T-helper 2 cell treated with Interferon-gamma antibody and Interleukin-4, amounts not matched to agents 5 μg/mL and 100 μg/mL, for 36 hours (primary cell): ENCODE data around the gene GAST.
"Not testable (repeated sequence)": the region's sequence is repeated elsewhere in the genome, so short reads cannot be mapped to it uniquely, and the experiment has no call there.

Experiments
- DNase-seq: peaks from one replicate; pipeline ENCODE4 v3.0.0; 2021; ENCODE audit warnings: low spot score
- H3K27ac Mint-ChIP-seq: one replicate; pipeline ENCODE4 v1.8.0; 2021; ENCODE audit warnings: mild to moderate bottlenecking, mixed read lengths
- H3K27me3 Mint-ChIP-seq: one replicate; pipeline ENCODE4 v1.8.0; 2021; ENCODE audit warnings: low read depth, mixed read lengths
- H3K36me3 Mint-ChIP-seq: one replicate; pipeline ENCODE4 v1.8.0; 2021; ENCODE audit warnings: low read depth, mixed read lengths
- H3K4me1 Mint-ChIP-seq: one replicate; pipeline ENCODE4 v1.8.0; 2021; ENCODE audit warnings: low read depth, mixed read lengths
- H3K4me3 Mint-ChIP-seq: one replicate; pipeline ENCODE4 v1.8.0; 2022; ENCODE audit warnings: mild to moderate bottlenecking, moderate library complexity, mixed read lengths
- H3K9me3 Mint-ChIP-seq: one replicate; pipeline ENCODE4 v1.8.0; 2021; ENCODE audit warnings: mixed read lengths

GAST gene, protein sequence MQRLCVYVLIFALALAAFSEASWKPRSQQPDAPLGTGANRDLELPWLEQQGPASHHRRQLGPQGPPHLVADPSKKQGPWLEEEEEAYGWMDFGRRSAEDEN

DNA sequence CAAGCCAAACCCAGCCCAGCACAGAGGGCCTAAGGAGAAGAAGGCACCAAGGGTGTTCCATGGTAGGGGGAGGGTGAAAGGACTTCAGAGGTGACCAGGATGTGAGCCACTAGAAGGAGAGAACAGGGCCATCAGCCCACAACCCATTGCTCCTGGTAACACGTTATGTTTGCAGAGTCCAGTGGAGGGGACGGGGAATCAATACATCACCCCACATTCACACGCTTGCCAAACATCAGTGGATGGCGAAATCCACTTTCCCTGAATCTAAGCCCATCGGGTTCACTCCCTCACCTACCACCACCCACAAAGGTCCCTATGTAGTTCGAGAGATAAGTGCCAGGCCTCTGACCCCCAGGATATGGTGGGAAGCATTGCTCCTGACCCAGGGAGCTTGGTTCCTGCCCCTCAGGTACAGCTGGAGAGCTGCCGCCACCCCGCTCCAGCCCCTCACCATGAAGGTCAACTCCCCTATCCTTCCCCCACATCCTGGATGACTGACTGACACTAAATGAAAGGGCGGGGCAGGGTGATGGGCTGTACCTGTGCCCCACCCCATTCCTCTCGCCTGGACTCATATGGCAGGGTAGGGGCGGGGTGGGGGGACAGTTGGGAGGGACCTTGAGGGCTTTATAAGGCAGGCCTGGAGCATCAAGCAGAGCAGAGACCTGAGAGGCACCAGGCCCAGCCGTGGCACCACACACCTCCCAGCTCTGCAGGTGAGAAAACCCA lies at the start of gene GAST:
GAST (plus strand) TSS at position 663 of the 732 bp plus-strand sequence. CDS start 3,106 bp downstream, outside the sequence.
- Mint-ChIP-seq H3K4me3 (no peak within 1 kb of the TSS), H3K27ac (no peak within 1 kb of the TSS), H3K4me1 (peaks cover 4% of the 10 kb centered on the region), H3K27me3 (peaks cover 8% of the 10 kb centered on the region), H3K9me3 (no peaks in the 10 kb centered on the region), H3K36me3 (no peaks in the 10 kb centered on the region)
- DNase-seq: no peak

DNA sequence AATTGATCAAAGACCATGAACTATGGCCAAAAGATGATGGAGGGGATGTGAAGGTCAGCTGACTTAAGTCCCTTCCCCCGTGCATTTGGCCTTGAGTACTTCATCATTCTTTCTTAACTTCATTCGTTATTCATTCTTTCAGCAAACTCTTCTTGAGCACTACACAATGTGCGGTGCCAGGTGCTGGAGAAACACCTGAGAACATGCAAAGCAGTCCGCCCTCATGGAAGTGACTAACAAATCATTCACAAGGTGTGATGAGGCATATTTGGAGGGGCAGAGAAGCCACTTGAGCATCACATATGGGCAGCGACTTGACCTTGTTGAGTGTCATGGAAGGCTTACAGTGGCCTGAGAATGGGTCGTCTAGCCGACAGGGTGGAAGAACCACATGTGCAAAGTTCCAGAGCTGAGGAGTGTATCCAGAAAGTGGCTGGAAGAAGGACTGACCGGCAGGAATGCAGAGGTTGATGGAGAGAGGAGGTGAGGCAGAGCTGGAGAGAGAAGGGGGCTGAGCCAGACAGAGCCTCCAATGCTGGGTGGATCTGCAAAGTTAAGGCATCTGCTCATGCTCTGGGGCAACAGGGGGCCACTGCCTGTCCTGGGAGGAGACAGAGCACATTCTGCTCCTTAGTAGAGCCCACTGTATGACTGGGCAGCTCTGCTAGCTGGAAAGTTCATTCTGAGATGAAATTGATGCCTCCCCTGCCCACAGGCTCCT lies 48.5 kb upstream of the GAST start:
- H3K9me3 Mint-ChIP-seq: no peaks in the 10 kb centered on the region
- no peak overlapping the region for H3K27ac Mint-ChIP-seq
- no peaks in the 10 kb centered on the region for H3K36me3 Mint-ChIP-seq
- H3K4me1 Mint-ChIP-seq: peaks cover 29% of the 10 kb centered on the region
- H3K4me3 Mint-ChIP-seq: no peak overlapping the region
- DNase-seq: no peak
- peaks cover 10% of the 10 kb centered on the region for H3K27me3 Mint-ChIP-seq

GRCh38 chr17:41664172-41664457 lies 48.0 kb upstream of the GAST start:
- Mint-ChIP-seq H3K9me3 (no peaks in the 10 kb centered on the region), H3K27me3 (peaks cover 10% of the 10 kb centered on the region), H3K36me3 (no peaks in the 10 kb centered on the region), H3K4me1 (peaks cover 32% of the 10 kb centered on the region), H3K4me3 (no peak overlapping the region), H3K27ac (no peak overlapping the region)
- DNase-seq: no peak

DNA sequence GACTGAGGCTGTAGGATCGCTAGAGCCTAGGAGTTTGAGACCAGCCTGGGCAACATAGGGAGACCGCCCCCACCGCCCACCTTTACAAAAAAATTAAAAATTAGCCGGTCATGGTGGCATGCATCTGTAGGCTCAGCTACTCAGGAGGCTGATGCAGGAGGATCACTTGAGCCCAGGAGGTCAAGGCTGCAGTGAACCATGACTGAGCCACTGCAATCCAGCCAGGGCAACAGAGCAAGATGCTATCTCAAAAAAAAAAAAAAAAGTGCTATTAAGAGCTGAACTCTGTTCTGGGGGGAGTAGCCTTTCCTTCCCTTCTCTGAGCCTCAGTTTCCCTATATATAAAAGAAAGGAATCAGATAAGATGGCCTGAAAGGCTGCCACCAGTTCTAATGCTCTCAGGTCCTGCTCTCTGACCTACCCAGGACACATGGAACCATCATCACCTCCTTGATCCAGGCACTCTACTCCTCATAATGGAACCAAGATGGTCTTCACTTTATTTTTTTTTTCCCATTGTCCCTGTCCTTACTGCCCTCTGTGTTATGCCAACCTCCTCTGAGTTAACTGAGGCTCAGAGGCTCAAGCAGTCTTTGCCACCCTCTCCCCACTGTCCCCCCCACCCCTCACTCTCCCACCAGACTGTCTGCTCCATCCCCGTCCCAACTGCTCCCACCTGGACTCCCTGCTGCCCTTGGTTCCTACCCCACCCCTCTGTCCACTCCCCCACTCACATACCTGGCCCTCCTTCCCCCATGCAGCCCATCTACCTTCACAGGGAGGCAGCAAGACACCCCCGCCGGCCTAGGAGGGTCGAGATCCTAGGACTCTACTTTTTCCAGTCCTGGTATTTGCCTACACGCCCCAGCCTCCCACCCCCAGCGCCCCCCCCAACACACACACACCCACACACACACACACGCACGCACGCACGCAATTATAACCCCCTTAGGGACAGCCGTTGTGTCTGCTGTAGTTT lies 47.3 kb upstream of the GAST start:
- Mint-ChIP-seq H3K4me1 (peaks cover 38% of the 10 kb centered on the region), H3K4me3 (peak overlapping the region; percentile 84), H3K9me3 (no peaks in the 10 kb centered on the region), H3K27me3 (peaks cover 10% of the 10 kb centered on the region), H3K27ac (peak overlapping the region; percentile 97), H3K36me3 (peaks cover 3% of the 10 kb centered on the region)
- no peak for DNase-seq

DNA sequence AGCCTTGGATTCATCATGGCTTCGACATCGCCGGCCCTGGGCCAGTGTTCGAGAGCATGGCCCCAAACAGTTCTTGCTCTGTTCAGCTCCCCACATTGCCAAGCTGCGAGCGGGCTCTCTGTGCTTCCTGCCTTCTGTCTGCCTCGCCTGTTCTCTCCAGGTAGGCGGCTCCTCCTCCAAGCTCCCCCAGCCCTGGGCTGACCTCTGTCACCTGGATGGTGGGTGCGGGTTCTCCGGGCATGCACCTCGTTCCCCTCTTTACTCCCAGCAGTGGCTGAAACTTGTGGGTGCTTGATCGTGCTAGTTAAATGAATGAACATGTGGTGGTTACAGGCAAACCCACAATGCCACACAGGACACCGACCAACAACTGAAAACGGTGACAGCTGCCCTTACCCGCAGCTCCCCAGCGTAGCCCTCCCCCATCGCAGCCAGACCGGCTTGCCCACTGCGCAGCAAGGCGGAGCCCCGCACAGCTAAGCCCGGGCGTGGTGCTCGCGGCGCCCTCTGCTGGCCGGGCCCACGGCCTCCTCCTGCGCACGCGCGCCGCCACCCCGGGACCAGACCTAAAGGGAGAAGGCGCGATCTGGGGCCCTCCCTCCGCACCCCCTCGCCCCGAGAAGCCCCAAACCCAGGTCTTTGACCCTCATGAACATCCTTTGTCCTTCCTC lies 46.4 kb upstream of the GAST start:
- Mint-ChIP-seq H3K4me3 (peak overlapping the region; percentile 84), H3K27me3 (peaks cover 10% of the 10 kb centered on the region)

GRCh38 chr17:41666237-41666641 lies 45.9 kb upstream of the GAST start:
- H3K36me3 Mint-ChIP-seq: peaks cover 3% of the 10 kb centered on the region
- peaks cover 42% of the 10 kb centered on the region for H3K4me1 Mint-ChIP-seq
- H3K27ac Mint-ChIP-seq: peak overlapping the region; percentile 97
- H3K9me3 Mint-ChIP-seq: no peaks in the 10 kb centered on the region
- DNase-seq: peak; percentile 74
- peak overlapping the region; percentile 84 for H3K4me3 Mint-ChIP-seq
- H3K27me3 Mint-ChIP-seq: peaks cover 10% of the 10 kb centered on the region

More for the DNA sequence above, 46.4 kb upstream of the GAST start:
- peaks cover 41% of the 10 kb centered on the region for H3K4me1 Mint-ChIP-seq
- H3K27ac Mint-ChIP-seq: peak overlapping the region; percentile 97
- no peaks in the 10 kb centered on the region for H3K9me3 Mint-ChIP-seq
- peak; percentile 93 for DNase-seq
- H3K36me3 Mint-ChIP-seq: peaks cover 3% of the 10 kb centered on the region

DNA sequence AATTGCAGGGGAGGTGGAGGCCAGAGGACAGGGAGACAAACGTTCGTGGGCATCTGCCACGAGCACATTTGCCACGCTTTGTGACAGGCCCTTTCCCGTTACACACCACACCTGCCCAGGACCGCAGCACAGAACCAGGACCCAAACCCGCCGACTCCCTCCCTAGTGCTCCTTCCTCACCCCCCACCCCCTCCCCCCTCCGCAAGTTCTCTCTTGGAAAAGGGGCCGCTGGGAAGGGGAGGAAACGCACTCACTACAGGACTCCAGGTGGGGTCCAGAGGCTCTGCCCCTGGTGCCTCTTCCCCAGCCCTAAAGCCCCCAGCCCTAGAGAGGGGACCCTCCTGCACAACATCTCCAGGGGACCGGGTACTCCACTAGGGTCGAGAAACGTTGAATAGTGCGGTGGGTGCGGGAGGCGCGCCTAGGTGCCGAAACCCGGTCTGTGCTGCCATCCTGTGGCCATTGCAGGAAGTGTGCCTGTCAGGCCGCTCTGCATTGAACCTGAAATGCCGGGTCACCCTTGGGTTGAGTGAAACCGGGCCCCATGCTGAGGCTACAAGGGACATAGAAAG lies 45.3 kb upstream of the GAST start:
- Mint-ChIP-seq H3K27ac (peak overlapping the region; percentile 97), H3K4me3 (peak overlapping the region; percentile 84), H3K4me1 (peaks cover 44% of the 10 kb centered on the region), H3K27me3 (peaks cover 10% of the 10 kb centered on the region), H3K36me3 (peaks cover 3% of the 10 kb centered on the region), H3K9me3 (no peaks in the 10 kb centered on the region)
- DNase-seq: peak; percentile 87

DNA sequence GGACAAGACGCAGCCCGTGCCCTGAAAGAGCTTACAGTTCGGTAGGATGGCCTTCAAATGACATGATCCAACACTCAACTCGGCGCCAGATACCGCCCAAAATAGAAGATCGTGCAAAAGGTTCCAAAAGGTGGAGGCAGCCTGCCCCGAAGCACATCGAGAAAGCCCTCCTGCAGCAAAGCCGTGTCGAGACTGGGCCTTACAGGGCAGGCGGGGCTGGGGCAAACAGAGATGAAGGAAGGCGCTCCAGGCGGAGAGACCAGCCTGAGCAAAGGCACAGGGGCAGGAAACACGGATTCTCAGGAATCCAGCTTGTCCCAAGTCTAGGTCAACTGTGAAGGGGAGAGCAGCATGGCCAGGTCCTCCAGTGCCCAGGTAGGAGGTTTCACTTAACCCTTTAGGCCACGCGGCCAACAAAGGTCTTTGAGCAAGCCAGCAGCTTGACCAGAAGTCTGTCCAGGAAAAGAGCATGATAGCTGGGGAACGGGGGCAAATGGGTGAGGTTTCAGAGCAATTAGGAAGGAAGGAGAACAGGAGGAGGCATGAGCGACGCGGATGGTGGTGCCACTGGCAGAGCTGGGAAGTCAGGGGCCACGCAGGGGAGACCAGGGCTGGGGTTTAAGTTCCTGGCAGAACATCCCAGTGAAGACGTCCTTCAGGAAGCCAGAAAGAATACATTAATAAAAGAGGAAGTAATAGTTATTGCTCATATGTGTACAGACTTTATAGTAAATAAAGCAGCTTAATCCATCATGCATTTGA lies 44.7 kb upstream of the GAST start:
- no peaks in the 10 kb centered on the region for H3K9me3 Mint-ChIP-seq
- H3K36me3 Mint-ChIP-seq: peaks cover 3% of the 10 kb centered on the region
- peak overlapping the region; percentile 84 for H3K4me3 Mint-ChIP-seq
- no peak for DNase-seq
- peaks cover 10% of the 10 kb centered on the region for H3K27me3 Mint-ChIP-seq
- H3K4me1 Mint-ChIP-seq: peaks cover 45% of the 10 kb centered on the region
- H3K27ac Mint-ChIP-seq: peak overlapping the region; percentile 97

GRCh38 chr17:41672153-41672552 lies 40.0 kb upstream of the GAST start:
- no peak for DNase-seq
- Mint-ChIP-seq H3K4me1 (peaks cover 44% of the 10 kb centered on the region), H3K36me3 (peaks cover 3% of the 10 kb centered on the region), H3K27me3 (no peaks in the 10 kb centered on the region), H3K9me3 (peaks cover 3% of the 10 kb centered on the region), H3K4me3 (no peak overlapping the region), H3K27ac (no peak overlapping the region)

- H3K9me3 Mint-ChIP-seq, H3K27ac Mint-ChIP-seq, DNase-seq, H3K27me3 Mint-ChIP-seq, H3K4me3 Mint-ChIP-seq, H3K36me3 Mint-ChIP-seq: not testable (repeated sequence)
- H3K4me1 Mint-ChIP-seq: peaks cover 48% of the 10 kb centered on the region
These were observed 36.7 kb upstream of the GAST start for GRCh38 chr17:41675157-41676057.

DNA sequence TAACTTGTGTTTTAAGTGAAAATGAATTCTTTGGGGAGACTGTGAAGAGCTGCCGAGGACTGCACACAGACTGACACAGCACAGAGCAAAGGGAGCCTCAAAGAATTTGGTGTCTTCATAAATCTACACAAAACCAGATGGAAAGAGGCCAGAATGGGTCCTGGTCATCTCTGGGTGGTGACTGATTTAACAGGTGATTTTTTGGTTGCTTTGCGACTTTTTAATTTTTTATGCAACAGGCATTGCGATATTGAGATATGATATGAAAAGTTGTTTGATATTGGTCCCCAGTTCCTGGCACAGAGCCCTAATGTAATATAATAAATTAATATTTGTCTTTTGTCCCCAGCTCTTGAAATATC lies 36.1 kb upstream of the GAST start:
- peak overlapping the region; percentile 73 for H3K27ac Mint-ChIP-seq
- H3K9me3 Mint-ChIP-seq: peaks cover 10% of the 10 kb centered on the region
- H3K27me3 Mint-ChIP-seq: no peaks in the 10 kb centered on the region
- peaks cover 49% of the 10 kb centered on the region for H3K4me1 Mint-ChIP-seq
- H3K4me3 Mint-ChIP-seq: no peak overlapping the region
- H3K36me3 Mint-ChIP-seq: peaks cover 6% of the 10 kb centered on the region
- DNase-seq: no peak

DNA sequence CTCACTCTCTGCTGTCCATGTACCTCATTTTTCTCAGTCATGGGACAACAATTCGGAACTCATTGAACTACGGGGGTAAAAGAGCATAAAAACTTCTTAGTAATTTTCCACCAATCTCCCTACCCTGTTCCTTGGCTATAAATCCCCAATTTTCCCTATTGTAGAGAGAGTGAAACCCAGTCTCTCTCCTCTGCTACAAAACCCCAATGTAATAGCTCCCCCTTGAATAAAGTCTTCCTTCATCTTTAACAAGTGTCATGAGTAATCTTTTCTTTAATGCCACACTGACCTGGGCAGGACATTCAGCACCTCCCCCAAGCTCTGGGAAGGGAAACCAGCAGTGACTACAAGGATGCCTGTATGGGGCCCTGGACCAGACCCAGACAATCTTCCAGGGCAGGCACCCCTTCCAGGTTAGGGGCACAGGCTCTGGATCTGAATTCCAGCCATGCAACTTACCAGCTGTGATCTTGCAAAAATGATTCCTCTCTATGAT lies 33.7 kb upstream of the GAST start:
- Mint-ChIP-seq H3K27ac (peak overlapping the region; percentile 97), H3K4me1 (peaks cover 45% of the 10 kb centered on the region), H3K9me3 (peaks cover 10% of the 10 kb centered on the region), H3K36me3 (peaks cover 6% of the 10 kb centered on the region), H3K27me3 (no peaks in the 10 kb centered on the region), H3K4me3 (peak overlapping the region; percentile 84)
- no peak for DNase-seq
